ENCODE data around the gene EIF2S1.
"Not testable (repeated sequence)": the region's sequence is repeated elsewhere in the genome, so short reads cannot be mapped to it uniquely, and the experiment has no call there.

Gene EIF2S1

DNA sequence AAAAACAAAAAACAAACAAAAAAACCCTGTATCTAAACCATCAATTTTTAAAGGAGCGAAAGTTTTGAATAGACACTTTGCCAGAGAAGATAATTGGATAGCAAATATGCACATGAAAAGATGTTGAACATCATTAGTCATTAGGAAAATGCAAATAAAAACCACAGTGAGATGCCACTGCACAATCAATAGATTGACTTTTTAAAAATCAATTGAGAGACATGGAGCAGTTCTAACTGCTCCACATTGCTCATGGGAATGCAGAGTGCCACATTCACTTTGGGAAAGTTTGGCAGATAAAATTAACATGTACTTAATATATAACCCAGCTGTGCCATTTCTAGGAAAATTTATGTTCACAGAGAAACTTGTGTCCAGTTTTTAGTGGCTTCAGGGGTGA is 12.7 kb downstream of the EIF2S1 start:
- DNase-seq, result no peak

DNA sequence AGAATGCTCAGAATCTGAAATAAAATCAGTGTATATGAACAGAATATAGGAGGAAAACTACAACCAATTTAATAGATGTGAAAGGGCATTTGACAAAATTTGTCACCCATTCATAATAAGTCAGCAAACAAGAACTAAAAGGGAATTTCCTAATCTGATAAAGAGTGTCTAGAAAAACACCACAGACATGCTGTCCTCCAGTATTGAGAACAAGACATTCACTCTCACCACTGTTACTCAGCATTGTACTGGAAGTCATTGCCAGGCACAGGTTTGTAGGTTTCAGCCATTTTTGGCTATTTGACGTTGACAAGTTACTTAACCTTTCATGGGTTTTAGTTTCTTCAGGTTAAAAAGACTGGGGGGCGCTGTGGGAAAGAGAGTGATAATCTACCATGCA is 13.2 kb downstream of the EIF2S1 start:
- no peak for DNase-seq

DNA sequence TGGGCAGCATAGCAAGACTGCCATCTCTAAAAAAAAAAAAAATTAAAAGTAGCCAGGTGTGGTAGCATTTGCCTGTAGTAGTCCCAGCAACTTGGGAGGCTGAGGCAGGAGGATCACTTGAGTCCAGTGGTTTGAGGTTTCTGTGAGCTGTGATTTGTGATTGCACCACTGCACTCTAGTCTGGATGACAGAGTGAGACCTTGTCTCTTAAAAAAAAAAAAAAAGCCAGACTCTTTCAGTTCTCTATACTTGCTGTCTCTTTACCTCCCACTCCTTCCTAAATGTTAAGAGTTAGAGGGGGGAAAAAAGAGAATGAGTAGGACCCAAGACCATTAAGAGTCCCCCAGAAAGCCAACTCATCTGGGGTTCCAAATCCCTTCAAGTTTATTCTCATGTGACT is 17.8 kb downstream of the EIF2S1 start:
- DNase-seq, result no peak

DNA sequence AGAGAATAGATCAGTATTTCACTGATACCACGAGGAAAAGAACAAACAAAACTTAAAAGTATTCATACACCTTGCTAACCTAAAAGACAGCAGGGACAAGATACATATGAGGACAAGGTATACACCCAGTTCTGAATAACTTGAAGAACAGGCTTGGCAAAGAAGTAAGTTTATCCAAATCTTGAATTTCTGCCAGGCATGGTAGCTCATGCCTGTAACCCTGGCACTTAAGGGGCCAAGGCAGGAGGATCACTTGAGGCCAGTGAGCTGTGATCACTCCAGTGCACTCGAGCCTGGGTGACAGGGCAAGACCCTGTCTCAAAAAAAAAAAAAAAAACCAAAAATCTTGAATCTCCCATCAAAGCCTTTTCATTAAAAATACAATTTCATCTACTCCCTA is 25.0 kb downstream of the EIF2S1 start:
- no peak for DNase-seq

DNA sequence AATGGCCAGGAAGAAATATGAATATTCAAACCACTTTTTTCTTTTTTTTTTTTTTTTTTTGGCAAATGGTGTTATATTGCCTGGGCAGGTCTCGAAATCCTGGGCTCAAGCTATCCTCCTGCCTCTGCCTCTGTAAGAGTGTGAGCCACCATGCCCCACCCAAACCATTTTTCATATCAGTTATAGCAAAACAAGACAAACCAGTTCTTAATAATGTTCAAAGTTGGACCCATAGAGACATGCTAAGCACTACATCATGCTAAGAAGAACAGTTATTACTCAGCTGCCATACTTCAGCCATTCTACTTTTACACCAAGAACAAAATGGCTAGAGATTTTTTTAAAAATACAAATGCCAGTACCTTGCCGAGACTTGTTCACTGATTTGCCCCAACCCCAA is 25.5 kb downstream of the EIF2S1 start:
- no peak for DNase-seq

DNA sequence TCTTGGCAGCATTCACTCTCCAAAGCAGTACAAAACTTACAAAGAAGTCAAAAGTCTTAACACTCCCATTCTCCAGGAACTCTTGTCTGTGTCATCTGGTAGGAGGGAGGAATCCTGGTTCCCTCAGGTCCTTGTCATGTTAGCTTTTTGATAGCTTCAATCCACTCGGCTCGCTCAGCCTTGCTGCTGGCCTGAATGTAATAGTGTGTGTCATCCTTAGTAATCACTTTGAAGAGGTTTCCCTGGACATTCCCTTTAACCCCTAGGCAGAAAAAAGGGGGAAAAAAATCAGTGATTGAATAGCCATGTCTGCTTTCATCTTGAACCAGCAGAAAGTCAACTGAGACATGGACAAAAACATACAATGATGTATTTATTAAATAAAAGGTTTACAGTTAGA is 27.1 kb downstream of the EIF2S1 start:
- no peak for DNase-seq

DNA sequence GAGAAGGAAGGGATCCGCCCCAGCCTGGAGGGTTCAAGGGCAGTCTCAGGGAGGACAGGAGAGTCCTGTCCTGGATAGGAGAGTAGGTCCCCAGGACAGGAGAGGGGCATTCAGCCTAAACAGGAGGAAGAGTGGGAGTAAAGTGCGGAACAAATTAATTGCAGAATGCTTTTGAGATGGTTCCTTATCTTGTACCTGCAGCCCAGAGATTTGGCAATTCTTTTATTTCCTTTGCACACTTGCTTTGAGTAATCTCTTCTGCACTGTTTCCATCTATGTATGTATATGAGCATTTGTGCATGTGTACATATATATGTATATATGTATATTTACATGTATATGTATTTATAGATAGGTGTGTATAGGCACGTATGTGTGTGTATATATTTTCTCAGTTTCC is 29.1 kb downstream of the EIF2S1 start:
- no peak for DNase-seq

DNA sequence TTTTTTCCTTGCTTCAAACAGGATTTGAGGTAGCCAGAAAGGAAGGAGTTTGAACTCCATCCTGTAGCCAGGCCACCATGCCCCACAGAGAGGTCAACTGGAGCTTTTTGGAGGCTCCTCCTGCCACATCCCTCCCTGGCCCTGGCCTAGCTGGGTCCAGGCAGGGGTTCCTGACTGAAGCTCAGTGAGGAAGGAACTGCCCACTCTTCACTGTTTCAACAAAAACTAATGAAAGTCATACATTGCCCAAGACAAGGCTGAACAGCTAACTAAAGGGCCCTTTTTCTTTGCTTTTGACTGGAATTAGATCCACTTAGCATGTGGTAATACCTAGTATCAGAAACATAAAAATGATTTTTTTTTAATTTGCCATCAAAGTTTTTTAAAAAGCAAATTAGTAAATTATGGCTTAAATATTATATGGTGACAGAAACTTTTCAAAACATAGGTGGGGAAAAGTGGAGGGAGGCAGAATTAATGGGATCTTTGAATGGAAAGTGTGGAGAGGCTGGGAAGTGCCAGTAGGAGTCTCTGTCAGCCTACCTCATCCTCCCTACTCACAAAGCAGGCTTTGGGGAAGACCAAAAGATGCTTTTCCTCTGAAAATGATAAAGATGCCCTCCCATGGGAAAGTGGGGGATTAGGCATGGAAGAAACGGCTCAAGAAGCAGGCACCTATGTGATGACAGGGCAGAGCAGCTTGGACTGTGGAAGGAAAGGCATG is 29.8 kb downstream of the EIF2S1 start:
- DNase-seq, result no peak

DNA sequence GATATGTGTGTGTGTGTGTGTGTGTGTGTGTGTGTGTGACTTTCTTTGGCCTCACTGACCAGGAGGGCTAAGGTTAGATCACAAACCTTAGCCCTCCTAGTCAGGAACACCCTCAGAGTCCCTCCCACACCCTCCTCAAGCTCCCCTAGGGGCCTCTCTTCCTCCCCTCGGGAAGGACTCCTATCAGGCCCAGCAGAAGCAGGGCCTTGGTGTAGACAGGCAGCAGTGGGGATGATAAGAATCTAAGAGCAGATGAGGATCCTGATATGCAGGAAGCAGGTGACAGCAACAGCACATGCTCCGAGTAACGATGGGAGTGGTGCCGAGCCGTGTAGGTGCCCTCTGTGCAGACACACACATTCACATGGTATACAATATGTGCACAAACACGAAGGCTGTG is 31.1 kb downstream of the EIF2S1 start:
- peak; percentile 7 for DNase-seq

DNA sequence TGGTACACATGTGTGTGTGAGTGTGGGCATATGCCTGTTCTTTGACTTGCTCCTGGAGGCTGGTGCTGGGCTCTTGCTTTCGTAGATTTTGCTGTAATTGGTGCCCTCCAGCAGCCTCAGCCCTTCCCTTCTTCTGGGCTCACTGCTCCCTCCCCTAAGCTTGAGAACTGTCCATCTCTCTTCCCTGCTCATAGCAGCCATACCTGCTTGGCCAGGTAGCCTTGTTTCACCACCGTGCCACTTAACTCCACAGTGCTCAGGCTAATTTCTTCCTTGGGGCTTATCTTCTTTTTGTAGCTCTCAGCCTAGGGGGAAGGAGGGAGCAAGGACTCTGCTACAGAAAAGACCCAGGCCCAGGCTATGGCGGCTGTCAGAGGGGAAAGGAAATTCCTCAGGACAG is 32.0 kb downstream of the EIF2S1 start:
- DNase-seq, result no peak

DNA sequence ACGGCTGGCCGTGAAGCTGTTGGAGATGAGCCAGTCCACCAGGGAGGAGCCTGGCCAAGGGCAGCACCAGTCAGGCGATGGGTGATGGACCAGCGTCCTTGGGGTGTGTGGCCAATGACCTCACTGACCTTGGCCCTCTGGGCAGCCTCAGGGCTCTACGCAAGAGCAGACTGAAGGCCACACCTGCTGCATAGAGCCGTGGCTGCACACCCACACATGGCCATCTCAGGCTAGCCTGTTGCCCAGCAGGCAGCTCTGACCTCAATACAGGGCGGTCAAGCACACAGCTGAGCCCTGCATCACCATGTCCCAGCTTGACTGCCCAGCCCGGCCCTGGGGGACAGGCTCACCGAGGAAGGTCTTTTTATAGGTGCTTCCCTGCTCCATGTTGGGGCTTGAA is 32.7 kb downstream of the EIF2S1 start:
- no peak for DNase-seq

DNA sequence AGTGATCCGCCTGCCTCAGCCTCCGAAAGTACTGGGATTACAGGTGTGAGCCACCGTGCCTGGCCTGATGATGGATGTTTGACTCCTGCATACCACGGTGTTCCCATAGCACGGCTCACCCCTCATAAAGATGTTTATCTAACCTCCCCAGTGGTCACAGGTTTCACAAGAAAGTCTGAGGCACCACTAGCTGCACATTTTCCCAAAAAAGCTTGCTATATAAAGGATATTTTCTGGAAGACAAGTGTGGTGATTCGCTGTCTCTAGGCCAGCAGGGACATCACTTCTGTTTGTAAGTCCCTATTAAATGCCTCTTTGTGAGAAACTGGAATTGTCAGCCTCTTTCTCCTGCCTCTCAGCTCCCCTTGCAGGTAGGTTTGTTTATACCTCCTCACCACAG is 33.6 kb downstream of the EIF2S1 start:
- no peak for DNase-seq

DNA sequence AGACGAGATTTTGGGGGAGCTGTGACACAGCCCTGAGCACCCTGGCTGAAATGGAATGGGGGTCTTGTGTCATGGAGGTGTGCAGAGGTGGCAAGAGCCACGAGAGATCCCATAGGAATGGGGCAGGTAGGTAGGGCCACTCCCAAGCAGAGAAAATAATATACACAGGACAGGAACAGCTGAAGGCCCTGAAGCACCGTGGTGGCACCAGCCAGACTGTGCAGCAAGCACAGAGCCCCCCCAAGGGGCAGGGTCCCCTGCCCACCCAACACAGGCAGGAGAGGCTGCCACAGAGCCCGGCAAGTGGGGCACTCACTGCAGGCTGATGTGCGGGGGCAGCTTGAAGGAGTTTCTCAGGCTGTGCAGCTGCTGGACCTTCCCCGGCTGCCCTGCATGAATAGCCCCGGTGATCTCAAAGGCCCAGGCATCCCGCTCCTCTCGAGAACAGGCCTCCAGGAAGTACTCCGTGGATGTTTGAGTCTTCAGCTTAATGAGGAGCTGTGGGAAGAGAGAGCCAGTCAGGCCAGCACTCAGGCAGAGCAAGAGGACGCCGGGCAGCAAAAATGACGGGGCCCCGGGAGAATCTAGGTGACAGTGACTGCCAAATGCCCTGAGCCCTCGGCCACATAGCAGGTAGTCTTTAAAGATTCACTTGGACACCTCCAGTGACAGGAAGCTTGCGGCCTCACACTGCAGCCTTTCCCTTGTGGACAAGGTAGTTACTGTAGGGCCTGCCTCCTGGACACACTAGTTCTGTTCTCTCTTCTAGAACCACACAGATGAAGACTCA is 35.2 kb downstream of the EIF2S1 start:
- no peak for DNase-seq

DNA sequence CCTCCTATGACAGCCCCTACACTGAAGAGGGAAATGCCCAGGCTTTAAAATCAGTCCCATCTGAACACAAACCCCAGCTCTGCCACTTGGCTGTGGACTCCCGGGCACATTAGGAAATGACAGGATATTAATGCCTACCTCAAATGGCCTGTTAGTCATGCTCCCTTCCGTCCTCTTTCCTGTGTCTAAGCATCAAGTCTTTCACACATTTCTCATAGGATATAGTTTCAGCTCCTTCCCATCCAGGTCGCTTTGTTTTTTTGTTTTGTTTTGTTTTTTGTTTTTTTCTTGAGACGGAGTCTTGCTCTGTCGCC is 35.7 kb downstream of the EIF2S1 start:
- no peak for DNase-seq

DNA sequence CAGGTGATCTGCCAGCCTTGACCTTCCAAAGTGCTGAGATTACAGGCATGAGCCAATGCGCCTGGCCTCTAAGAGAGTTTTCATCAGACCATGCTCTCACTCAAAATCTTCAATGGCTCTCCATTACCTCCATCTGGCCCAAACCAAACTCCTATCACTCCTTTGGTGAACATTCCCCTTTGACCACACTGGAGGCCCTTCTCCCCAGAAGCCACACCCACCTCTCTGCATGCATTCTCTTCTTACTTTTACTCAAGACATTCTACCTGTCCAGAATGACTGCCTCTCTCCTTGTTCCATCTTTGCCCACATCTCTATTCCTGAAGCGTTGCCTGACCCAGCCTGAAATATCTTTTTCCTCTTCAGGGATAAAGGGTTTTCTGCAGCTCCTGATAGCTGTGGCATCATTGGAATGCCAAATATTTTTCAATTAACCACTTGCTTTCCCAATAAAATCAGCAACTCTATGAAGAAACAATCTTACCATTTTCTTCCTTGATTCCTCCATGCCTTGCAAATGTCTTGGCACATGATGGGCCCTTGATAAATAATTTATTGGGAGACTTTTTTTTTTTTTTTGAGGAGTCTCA is 36.3 kb downstream of the EIF2S1 start:
- DNase-seq, result no peak

DNA sequence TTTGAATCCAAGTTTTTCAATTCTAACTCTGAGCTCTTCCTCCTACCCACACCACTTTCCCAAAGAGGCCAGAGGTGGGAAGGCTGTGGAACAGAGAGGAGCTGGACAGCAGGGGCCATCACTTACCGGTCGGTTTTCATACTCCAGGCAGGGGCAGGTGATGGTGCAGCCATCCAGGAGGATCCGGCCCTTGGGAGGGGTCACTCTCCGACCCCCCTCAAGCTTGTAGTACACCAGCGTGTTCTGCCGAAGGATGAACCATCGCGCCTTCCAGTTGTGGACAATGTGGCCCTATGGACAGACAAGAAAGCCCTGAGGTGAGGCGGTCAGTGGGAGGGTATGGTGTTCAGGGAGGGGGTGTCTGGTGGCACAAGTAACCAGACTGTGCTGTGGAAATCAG is 37.4 kb downstream of the EIF2S1 start:
- DNase-seq, result no peak

DNA sequence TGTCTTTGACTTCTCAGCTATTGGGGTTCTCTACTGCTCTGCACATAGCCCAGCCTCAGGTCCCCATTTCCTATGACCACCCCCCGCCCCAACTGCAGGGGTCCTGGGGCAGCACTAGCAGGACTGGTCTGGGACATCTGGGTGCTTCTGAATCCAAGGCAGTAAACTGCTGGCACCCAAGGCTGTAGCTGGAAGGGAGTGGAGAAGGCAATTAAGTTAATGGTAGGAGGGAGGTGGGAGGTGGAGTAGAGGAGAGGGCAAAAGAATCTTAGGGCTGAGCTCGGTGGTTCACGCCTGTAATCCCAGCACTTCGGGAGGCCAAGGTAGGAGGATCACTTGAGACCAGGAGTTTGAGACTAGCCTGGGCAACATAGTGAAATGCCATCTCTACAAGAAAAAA is 40.3 kb downstream of the EIF2S1 start:
- no peak for DNase-seq

DNA sequence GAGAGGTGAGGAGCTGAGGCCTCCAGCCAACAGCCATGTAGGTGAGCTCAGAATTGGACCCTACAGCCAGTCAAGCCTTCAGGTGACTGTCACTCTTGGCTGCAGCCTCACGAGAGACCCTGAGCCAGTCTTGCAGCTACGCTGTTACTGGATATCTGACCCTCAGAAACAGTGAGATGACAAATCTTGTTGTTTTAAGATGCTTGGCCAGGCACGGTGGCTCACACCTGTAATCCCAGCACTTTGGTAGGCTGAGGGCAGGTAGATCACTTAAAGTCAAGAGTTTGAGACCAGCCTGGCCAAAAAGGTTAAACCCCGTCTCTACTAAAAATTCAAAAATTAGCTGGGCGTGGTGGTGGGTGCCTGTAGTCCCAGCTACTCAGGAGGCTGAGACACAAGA is 45.6 kb downstream of the EIF2S1 start:
- DNase-seq, result no peak

DNA sequence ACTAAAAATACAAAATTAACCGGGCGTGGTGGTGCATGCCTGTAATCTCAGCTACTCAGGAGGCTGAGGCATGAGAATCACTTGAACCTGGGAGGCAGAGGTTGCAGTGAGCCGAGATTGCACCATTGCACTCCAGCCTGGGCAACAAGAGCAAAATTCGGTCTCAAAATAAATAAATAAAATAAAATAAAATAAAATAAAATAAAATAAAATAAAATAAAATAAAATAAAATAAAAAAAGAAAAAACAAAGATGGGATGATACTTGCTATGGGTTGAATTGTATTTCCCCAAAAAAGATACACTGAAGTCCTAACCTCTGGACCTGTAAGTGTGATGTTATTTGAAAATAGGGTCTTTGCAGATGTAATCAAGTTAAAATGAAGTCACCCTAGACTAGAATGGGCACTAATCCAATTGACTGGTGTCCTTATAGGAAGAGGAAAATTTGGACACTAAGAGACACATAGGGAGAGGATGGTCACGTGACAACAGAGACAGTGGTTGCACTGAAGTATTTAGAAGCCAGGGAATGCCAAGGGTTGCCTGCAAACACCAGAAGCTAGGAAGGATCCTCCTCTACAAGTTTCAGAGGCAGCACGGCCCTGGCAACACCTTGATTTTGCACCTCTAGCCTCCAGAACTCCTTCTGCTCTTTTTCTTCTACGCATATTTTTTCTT is 48.1 kb downstream of the EIF2S1 start:
- not testable (repeated sequence) for DNase-seq

DNA sequence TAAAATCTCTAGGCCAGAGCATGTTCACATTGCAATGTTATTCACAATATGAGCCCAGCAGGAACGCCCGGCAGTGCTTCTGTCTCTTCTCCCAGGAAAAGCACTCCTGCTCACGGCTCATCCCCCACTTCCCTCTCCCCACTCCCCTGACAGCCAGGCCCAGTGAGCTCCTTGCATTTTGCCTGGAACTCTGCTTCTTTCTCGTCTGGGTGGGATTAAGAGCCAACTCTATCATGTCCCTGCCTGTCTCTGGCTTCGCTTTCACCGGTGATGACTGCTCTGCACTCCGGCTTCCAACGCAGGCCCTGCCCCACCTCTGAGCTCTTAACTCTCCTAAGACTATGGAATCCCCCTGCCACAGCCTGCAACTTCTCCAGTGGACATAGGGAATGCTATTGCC is 49.3 kb downstream of the EIF2S1 start:
- DNase-seq, result no peak

DNA sequence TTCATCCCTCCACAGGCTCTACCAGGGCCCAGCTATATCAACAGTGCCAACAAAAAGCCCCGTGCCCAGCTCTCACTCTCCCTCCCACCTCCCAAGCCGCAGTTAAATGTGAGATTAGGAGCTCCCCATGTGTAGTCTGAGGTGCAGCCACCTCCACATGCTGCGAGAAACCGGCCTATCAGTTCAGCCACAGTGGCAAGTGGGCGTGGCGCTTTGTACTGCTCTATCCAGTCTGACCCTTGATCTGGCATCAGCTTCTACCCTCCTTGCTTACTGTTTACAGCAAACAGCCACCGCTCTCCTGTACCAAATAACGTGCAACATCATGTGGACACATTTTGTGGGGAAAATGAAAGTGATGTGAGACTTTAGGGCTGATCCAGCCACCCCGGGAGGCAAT is 50.2 kb downstream of the EIF2S1 start:
- no peak for DNase-seq

DNA sequence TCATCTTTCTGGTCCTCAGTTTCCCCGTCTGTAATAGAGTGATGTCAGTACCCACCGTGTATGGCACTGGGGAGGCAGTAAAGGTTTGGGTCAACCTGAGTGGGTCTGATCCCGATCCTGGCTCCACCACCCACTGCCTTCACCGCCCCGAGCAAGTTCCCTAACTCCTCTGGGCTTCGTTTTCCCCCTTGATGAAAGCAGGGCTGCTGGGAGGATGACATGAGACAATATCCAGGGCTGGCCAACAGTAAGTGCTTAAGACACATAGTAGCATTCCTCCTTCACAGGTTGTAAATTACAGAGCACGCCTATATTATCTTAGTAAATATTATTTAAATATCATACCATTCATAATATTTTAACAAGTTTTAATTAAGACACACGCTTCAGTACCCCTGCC is 51.2 kb downstream of the EIF2S1 start:
- no peak for DNase-seq

DNA sequence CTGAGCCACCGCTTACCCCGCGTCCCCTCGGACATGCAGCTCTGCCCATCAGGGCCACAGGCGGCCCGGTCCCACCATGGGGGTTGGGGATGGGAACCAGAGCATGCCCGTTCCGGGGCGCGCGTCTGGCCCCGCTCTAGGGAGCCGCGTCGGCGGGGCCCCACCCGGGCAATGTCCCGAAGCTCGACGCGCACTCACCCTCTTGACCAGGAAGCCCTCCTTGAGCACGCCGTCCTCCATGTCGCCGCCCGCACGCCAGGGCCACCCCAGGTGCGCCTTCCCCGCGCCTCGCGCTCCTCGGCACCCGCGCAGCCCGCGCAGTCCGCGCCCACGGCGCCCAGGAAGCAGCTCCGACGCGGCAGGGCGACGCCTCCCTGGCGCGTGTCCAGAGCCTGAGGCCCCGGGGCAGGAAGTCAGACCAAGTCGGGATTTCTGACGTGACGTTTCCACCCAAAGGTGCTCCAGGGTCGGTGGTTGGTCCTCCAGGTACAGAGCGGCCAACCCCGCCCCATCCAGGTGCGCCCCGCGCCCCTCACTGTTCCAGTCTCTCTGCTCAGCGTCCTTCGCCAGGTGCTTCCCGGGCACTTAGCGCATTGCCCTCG is 51.8 kb downstream of the EIF2S1 start, which contains the start of gene PLEK2:
PLEK2 (minus strand) TSS at position 346 of the 602 bp plus-strand sequence; CDS start at position 240, 106 bp downstream.
- peak; percentile 73 for DNase-seq
